ENCODE measurements around the gene CCDC68. TPM values are rescaled to one million over a fixed set of nuclear protein-coding genes. Genes with fewer than 3 reads are reported as not detected.

Gene CCDC68
- total and polyA plus RNA-seq, 2 of the 4 experiments (the other 2 are of a cell fraction) = 0.46 to 0.54 TPM

DNA sequence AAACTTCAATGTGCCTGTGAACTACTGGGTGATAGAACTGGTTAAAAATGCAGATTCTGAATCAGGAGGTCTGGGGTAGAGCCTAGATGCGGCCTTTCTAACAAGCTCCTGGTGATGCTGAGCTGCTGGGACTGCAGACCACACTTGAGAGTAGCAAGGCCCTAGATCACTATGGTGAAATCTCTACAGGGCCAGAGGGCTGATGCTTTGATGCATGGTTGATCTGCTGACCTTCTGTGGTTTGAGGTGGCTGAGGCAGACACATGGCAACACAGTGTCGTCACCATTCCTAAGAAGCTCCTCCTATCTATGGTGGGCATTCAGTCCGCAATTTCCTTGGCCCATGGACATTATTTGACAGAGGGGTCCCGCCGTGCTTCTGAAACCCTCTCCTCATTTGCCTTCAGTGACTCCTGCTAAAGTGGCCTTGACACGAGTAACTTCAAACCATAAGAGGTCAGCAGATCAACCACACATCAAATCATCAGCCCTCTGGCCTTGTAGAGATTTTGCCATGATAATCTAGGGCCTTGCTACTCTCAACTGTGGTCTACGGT, 19.8 kb downstream of the CCDC68 start:
- H2AK9ac ChIP-seq (replicated peaks; ENCODE audit: low read depth, low read length, poor library complexity) = no peak overlapping the region
- BruUV-seq (replicated peaks) = no TSS peak
- TF ChIP-seq USF2 (IDR thresholded peaks at IDR 0.05; ENCODE audit: low read depth, low read length) = no peak
- TF ChIP-seq RFX5 (IDR thresholded peaks at IDR 0.05; ENCODE audit: low read depth, low read length) = no peak
- no peak for TF ChIP-seq MAFK (IDR thresholded peaks at IDR 0.05; ENCODE audit: low read depth, low read length)
- TF ChIP-seq RCOR1 (IDR thresholded peaks at IDR 0.05; ENCODE audit: insufficient replicate concordance, low read length) = no peak
- TF ChIP-seq MXI1 (IDR thresholded peaks at IDR 0.05; ENCODE audit: borderline replicate concordance, low read depth, low read length) = no peak
- no peak for TF ChIP-seq MAZ (IDR thresholded peaks at IDR 0.05; ENCODE audit: borderline replicate concordance, low read depth, low read length)
- TF ChIP-seq RAD21 (IDR thresholded peaks at IDR 0.05; ENCODE audit: low read length) = no peak
- no peaks in the 10 kb centered on the region for H3K27me3 ChIP-seq (ENCODE audit: control insufficient read depth, insufficient read depth, low read length)
- no peak overlapping the region for H3K23ac ChIP-seq (ENCODE audit: low read depth, low read length)
- H3K4me1 ChIP-seq (ENCODE audit: control insufficient read depth, insufficient read depth, low read length) = no peaks in the 10 kb centered on the region
- no peak overlapping the region for H3K56ac ChIP-seq (ENCODE audit: extremely low read depth, insufficient read depth, low read length)
- no peak overlapping the region for H3K4ac ChIP-seq (ENCODE audit: low read depth, low read length)
- no peak overlapping the region for H2BK15ac ChIP-seq (ENCODE audit: low read depth, low read length)
- H4K8ac ChIP-seq (ENCODE audit: low read depth in 2 of 2, low read length in 2 of 2) = no peak overlapping the region
- no peak overlapping the region for H3K4me3 ChIP-seq (ENCODE audit: insufficient read depth, low read depth, low read length)
- H3K9me3 ChIP-seq (ENCODE audit: control insufficient read depth, insufficient read depth, low read length) = no peaks in the 10 kb centered on the region
- WGBS, 2 experiments (ENCODE audit: extremely low coverage in 2 of 2, insufficient read length in 1 of 2) = 93% methylated on average over 3 of the region's 7 CpGs; no CpG with 5 or more reads in 1 of the 2 experiments
- no peak overlapping the region for H3K4me2 ChIP-seq (ENCODE audit: low read depth, low read length)
- H3K27ac ChIP-seq (ENCODE audit: insufficient read depth, low read length) = no peak overlapping the region
- POLR2A ChIA-PET (ENCODE audit: unreplicated experiment) = no interaction called here
- no peak overlapping the region; the same call in 1 of the 2 replicates for H3K14ac ChIP-seq (replicated peaks; ENCODE audit: low read depth, low read length)
- H2BK20ac ChIP-seq (ENCODE audit: low read depth, low read length) = no peak overlapping the region
- no peak overlapping the region for H2AK5ac ChIP-seq (ENCODE audit: low read depth, low read length)
- dilution Hi-C loops (cut with HindIII; ENCODE audit: low sequenced_read_pairs, unreplicated experiment) (no loop called here), intact Hi-C loops (cut with micrococcal nuclease) (no loop called here), in situ Hi-C loops (cut with MboI; ENCODE audit: low sequenced_read_pairs) (no loop called here)
- no peaks in the 10 kb centered on the region for H4K20me1 ChIP-seq (ENCODE audit: insufficient read depth, low read length)
- H2BK120ac ChIP-seq (ENCODE audit: low read depth, low read length) = no peak overlapping the region
- no peaks in the 10 kb centered on the region for H3K79me1 ChIP-seq (ENCODE audit: low read depth in 1 of 2, low read length in 2 of 2)
- CTCF ChIA-PET = no interaction called here
- H2BK5ac ChIP-seq (ENCODE audit: low read depth, low read length, poor library complexity, severe bottlenecking) = no peak overlapping the region
- H3K9me1 ChIP-seq (ENCODE audit: insufficient read depth, low read length) = peaks cover 8% of the 10 kb centered on the region; the same call in 1 of the 2 replicates
- H3K18ac ChIP-seq (ENCODE audit: low read depth, low read length) = no peak overlapping the region
- H3K36me3 ChIP-seq (ENCODE audit: control insufficient read depth, insufficient read depth, low read length) = peaks cover 17% of the 10 kb centered on the region
- no peak overlapping the region for H2AFZ ChIP-seq (replicated peaks; ENCODE audit: low read length, poor library complexity)
- H3K9ac ChIP-seq (ENCODE audit: low read depth, low read length) = no peak overlapping the region
- DNase-seq (no peak), ATAC-seq (ENCODE audit: low read depth) (no peak)
- H4K91ac ChIP-seq (ENCODE audit: insufficient read depth, low read depth, low read length) = no peak overlapping the region
- no peak overlapping the region for H4K5ac ChIP-seq (ENCODE audit: low read depth, low read length)

Data from IMR-90 (cell line).